HL-60 (cell line): Measurements from ENCODE around the gene RSPO3.

Experiments
- DNase-seq, 2 experiments: peaks; one replicate each; pipeline ENCODE4 v3.0.0-alpha.2; 2010 to 2020; ENCODE audit warnings: low read depth in 1 of 2, low spot score in 1 of 2
- H3K27ac ChIP-seq: fragments of 250-450 bp; sonication (Bioruptor Pico); replicated peaks from 2 replicates; pipeline ENCODE4 v1.5.1; 2020; ENCODE audit warnings: mild to moderate bottlenecking, moderate library complexity
- H3K27me3 ChIP-seq: fragments of 250-450 bp; sonication (Bioruptor Pico); 2 replicates; pipeline ENCODE4 v1.5.1; 2021; ENCODE audit warnings: mild to moderate bottlenecking, moderate library complexity; ENCODE audit not compliant: insufficient read depth, poor library complexity, severe bottlenecking
- H3K4me3 ChIP-seq: replicated peaks from 2 replicates; pipeline ENCODE4 v1.5.1; 2011; ENCODE audit warnings: mild to moderate bottlenecking, control low read depth, low read length; ENCODE audit not compliant: insufficient read depth
- CTCF ChIP-seq: IDR thresholded peaks from one replicate; pipeline ENCODE4 v1.5.1; 2011; ENCODE audit warnings: low read length, control low read depth, inconsistent platforms; ENCODE audit not compliant: insufficient read depth
- GABPA ChIP-seq: IDR thresholded peaks from 2 replicates; pipeline ENCODE4 v1.6.1; 2012; ENCODE audit warnings: low read depth
- POLR2AphosphoS5 ChIP-seq: IDR thresholded peaks from 2 replicates; pipeline ENCODE4 v1.6.1; 2012; ENCODE audit warnings: low read depth
- REST ChIP-seq: IDR thresholded peaks from 2 replicates; pipeline ENCODE4 v1.6.1; 2012; ENCODE audit warnings: low read depth; ENCODE audit not compliant: insufficient replicate concordance
- SPI1 ChIP-seq: IDR thresholded peaks from 2 replicates; pipeline ENCODE4 v1.6.1; 2012; ENCODE audit warnings: low read depth, mild to moderate bottlenecking, borderline replicate concordance

The RSPO3 gene

GRCh38 chr6:127180426-127180825, 62.0 kb downstream of the RSPO3 start:
- Histone ChIP-seq H3K27me3 (no peaks in the 10 kb centered on the region), H3K27ac (no peak overlapping the region), H3K4me3 (no peak overlapping the region)
- no peak for TF ChIP-seq CTCF
- TF ChIP-seq GABPA, result no peak
- no peak for DNase-seq

- no peak for TF ChIP-seq REST
- no peak for TF ChIP-seq SPI1
- DNase-seq, result no peak
- no peak overlapping the region for H3K4me3 ChIP-seq
- H3K27me3 ChIP-seq, result no peaks in the 10 kb centered on the region
- H3K27ac ChIP-seq, result no peak overlapping the region
These were observed 64.0 kb downstream of the RSPO3 start for GRCh38 chr6:127182501-127182900.

- Histone ChIP-seq H3K4me3 (no peak overlapping the region), H3K27ac (no peak overlapping the region), H3K27me3 (no peaks in the 10 kb centered on the region)
- no peak for TF ChIP-seq POLR2AphosphoS5
- no peak for TF ChIP-seq CTCF
- TF ChIP-seq REST, result no peak
- no peak for TF ChIP-seq SPI1
- TF ChIP-seq GABPA, result no peak
- DNase-seq, result no peak
These were observed 67.0 kb downstream of the RSPO3 start for GRCh38 chr6:127185437-127185995.

GRCh38 chr6:127186889-127187288, 68.4 kb downstream of the RSPO3 start:
- Histone ChIP-seq H3K4me3 (no peak overlapping the region), H3K27ac (no peak overlapping the region), H3K27me3 (no peaks in the 10 kb centered on the region)
- DNase-seq, result peak; percentile 43 to 82
- TF ChIP-seq GABPA (no peak), CTCF (peak; percentile 57)
